H1 (cell line): Measurements from ENCODE around the gene SNX21. TPM values are rescaled to one million over a fixed set of nuclear protein-coding genes. Genes with fewer than 3 reads are reported as not detected.

Experiments used
- CTCF ChIA-PET: fragments of 300-600 bp; sonication (Branson Sonifier 250); formaldehyde crosslinking; loops from one replicate; lab custom pipeline; 2021; ENCODE audit not compliant: partially characterized antibody; lab: Charles Lee
- POLR2A ChIA-PET: fragments of 300-600 bp; sonication (Branson Sonifier 250); formaldehyde crosslinking; loops from one replicate; lab custom pipeline; 2021; ENCODE audit warnings: inconsistent platforms; ENCODE audit not compliant: partially characterized antibody; lab: Charles Lee
- DNase-seq, 2 experiments: peaks; one replicate each; pipeline versions ENCODE4 v3.0.0 to v3.0.0-alpha.2; 2010 to 2022; ENCODE audit warnings: low spot score in 2 of 2, low read depth in 1 of 2, mixed read lengths in 1 of 2
- FAIRE-seq: peaks from 2 replicates; lab custom pipeline; 2011; peaks lifted over from hg19 to GRCh38; lab: Jason Lieb, UNC
- H2AFZ ChIP-seq: 2 replicates; pipeline ENCODE4 v1.8.1; 2012; ENCODE audit warnings: low read length, inconsistent platforms
- H2AK5ac ChIP-seq: 2 replicates; pipeline ENCODE4 v1.6.1; 2013; ENCODE audit warnings: low read depth, low read length
- H2BK120ac ChIP-seq: replicated peaks from 2 replicates; pipeline ENCODE3; 2013; ENCODE audit warnings: low read depth, low read length, inconsistent platforms
- H2BK12ac ChIP-seq: 2 replicates; pipeline ENCODE4 v1.6.1; 2013; ENCODE audit warnings: low read depth, low read length
- H2BK15ac ChIP-seq: 2 replicates; pipeline ENCODE4 v1.6.1; 2013; ENCODE audit warnings: low read length
- H2BK20ac ChIP-seq: 2 replicates; pipeline ENCODE4 v1.6.1; 2013; ENCODE audit warnings: low read length
- H2BK5ac ChIP-seq: 2 replicates; pipeline ENCODE4 v1.6.1; 2013; ENCODE audit warnings: low read depth, low read length
- H3K14ac ChIP-seq: 2 replicates; pipeline ENCODE4 v1.6.1; 2013; ENCODE audit warnings: inconsistent platforms; ENCODE audit not compliant: insufficient read length
- H3K18ac ChIP-seq: 2 replicates; pipeline ENCODE4 v1.6.1; 2013; ENCODE audit warnings: low read length; ENCODE audit errors: extremely low read depth
- H3K23ac ChIP-seq: 2 replicates; pipeline ENCODE4 v1.6.1; 2013; ENCODE audit warnings: inconsistent platforms; ENCODE audit not compliant: insufficient read length
- H3K23me2 ChIP-seq: 2 replicates; pipeline ENCODE4 v1.6.1; 2013; ENCODE audit warnings: low read depth, low read length
- H3K27ac ChIP-seq: 2 replicates; pipeline ENCODE4 v1.6.1; 2011; ENCODE audit warnings: low read depth, low read length, inconsistent platforms
- H3K27me3 ChIP-seq, 4 experiments: replicated peaks in 1 of 4; 1 replicate in 1 of 4; 2 replicates in 3 of 4; pipeline versions ENCODE4 v1.6.1 to v1.8.1; 2011 to 2013; ENCODE audit warnings: low read length in 3 of 4, mild to moderate bottlenecking in 3 of 4, inconsistent platforms in 2 of 4, mixed read lengths in 2 of 4, moderate library complexity in 1 of 4; ENCODE audit not compliant: control insufficient read depth in 3 of 4, insufficient read depth in 3 of 4; ENCODE audit errors: extremely low read depth in 1 of 4
- H3K36me3 ChIP-seq, 4 experiments: 2 replicates each; pipeline versions ENCODE4 v1.6.1 to v1.8.1; 2011 to 2013; ENCODE audit warnings: mild to moderate bottlenecking in 4 of 4, low read length in 3 of 4, moderate library complexity in 2 of 4, control low read depth in 1 of 4, inconsistent platforms in 1 of 4; ENCODE audit not compliant: insufficient read depth in 4 of 4, control insufficient read depth in 2 of 4
- H3K4ac ChIP-seq: replicated peaks from 2 replicates; pipeline ENCODE3; 2013; ENCODE audit warnings: low read length, low read depth, mixed read lengths, inconsistent platforms; ENCODE audit not compliant: insufficient read length
- H3K4me1 ChIP-seq, 4 experiments: replicated peaks in 1 of 4; 1 replicate in 1 of 4; 2 replicates in 3 of 4; pipeline versions ENCODE4 v1.6.1 to v1.8.1; 2011 to 2013; ENCODE audit warnings: low read length in 3 of 4, inconsistent platforms in 2 of 4, mixed read lengths in 1 of 4; ENCODE audit not compliant: insufficient read depth in 4 of 4, control insufficient read depth in 3 of 4
- H3K4me2 ChIP-seq, 2 experiments: 2 replicates each; pipeline versions ENCODE4 v1.6.1 to v1.8.1; 2011 to 2013; ENCODE audit warnings: low read depth in 2 of 2, low read length in 2 of 2, control low read depth in 1 of 2, inconsistent platforms in 1 of 2, mild to moderate bottlenecking in 1 of 2; ENCODE audit not compliant: insufficient read depth in 1 of 2
- H3K4me3 ChIP-seq, 4 experiments: fragments of 200-600, 300-600 bp in 1 of 4; sonication (generic), shearing (Covaris generic), sonication (Bioruptor Twin) in 1 of 4; 2 replicates each; pipeline versions ENCODE4 v1.5.1 to v1.8.1; 2011 to 2016; ENCODE audit warnings: low read length in 4 of 4, low read depth in 3 of 4, control low read depth in 2 of 4, inconsistent platforms in 2 of 4, mild to moderate bottlenecking in 2 of 4, mixed read lengths in 1 of 4, moderate library complexity in 1 of 4; ENCODE audit not compliant: insufficient read depth in 2 of 4; ENCODE audit errors: extremely low read depth in 1 of 4
- H3K56ac ChIP-seq: replicated peaks from 2 replicates; pipeline ENCODE3; 2013; ENCODE audit warnings: low read depth, mild to moderate bottlenecking, mixed read lengths, low read length, inconsistent platforms; ENCODE audit not compliant: insufficient read length
- H3K79me1 ChIP-seq: 2 replicates; pipeline ENCODE4 v1.6.1; 2013; ENCODE audit warnings: low read depth, low read length, control low read depth
- H3K79me2 ChIP-seq, 2 experiments: 2 replicates each; pipeline versions ENCODE4 v1.6.1 to v1.8.1; 2012 to 2013; ENCODE audit warnings: low read length in 2 of 2, mild to moderate bottlenecking in 2 of 2, inconsistent platforms in 1 of 2; ENCODE audit not compliant: insufficient read depth in 2 of 2, control insufficient read depth in 1 of 2
- H3K9ac ChIP-seq, 4 experiments: replicated peaks in 1 of 4; 1 replicate in 1 of 4; 2 replicates in 3 of 4; pipeline versions ENCODE4 v1.6.1 to v1.8.1; 2011 to 2013; ENCODE audit warnings: low read depth in 3 of 4, low read length in 3 of 4, control low read depth in 2 of 4, mild to moderate bottlenecking in 2 of 4, moderate library complexity in 2 of 4, inconsistent platforms in 1 of 4; ENCODE audit errors: extremely low read depth in 1 of 4
- H3K9me3 ChIP-seq, 2 experiments: 2 replicates each; pipeline versions ENCODE4 v1.6.1 to v1.8.1; 2012 to 2013; ENCODE audit warnings: mild to moderate bottlenecking in 2 of 2, moderate library complexity in 2 of 2, control low read depth in 1 of 2, inconsistent platforms in 1 of 2, low read depth in 1 of 2, low read length in 1 of 2, mixed read lengths in 1 of 2; ENCODE audit not compliant: insufficient read depth in 2 of 2
- H4K20me1 ChIP-seq, 2 experiments: replicated peaks in 1 of 2; 2 replicates each; pipeline versions ENCODE3 to v1.8.1; 2011 to 2013; ENCODE audit warnings: inconsistent platforms in 2 of 2, low read length in 2 of 2, mild to moderate bottlenecking in 1 of 2; ENCODE audit not compliant: insufficient read depth in 2 of 2, control insufficient read depth in 1 of 2
- H4K5ac ChIP-seq: 2 replicates; pipeline ENCODE4 v1.6.1; 2013; ENCODE audit warnings: low read length, low read depth, mixed read lengths, inconsistent platforms; ENCODE audit not compliant: insufficient read length
- H4K8ac ChIP-seq: 2 replicates; pipeline ENCODE4 v1.8.0; 2013; ENCODE audit warnings: mild to moderate bottlenecking, moderate library complexity, low read length, inconsistent platforms; ENCODE audit not compliant: insufficient read depth; ENCODE audit errors: extremely low read depth
- H4K91ac ChIP-seq: replicated peaks from 2 replicates; pipeline ENCODE3; 2013; ENCODE audit warnings: low read length, mixed read lengths, inconsistent platforms; ENCODE audit not compliant: insufficient read length
- ASH2L ChIP-seq: fragments of 200-600, 300-600 bp; sonication (generic); IDR thresholded peaks from one replicate; pipeline ENCODE4 v1.7.1; 2017; ENCODE audit warnings: low read length
- CEBPB ChIP-seq: IDR thresholded peaks from 2 replicates; pipeline ENCODE4 v1.6.1; 2012; ENCODE audit warnings: low read depth, low read length
- CREB1 ChIP-seq: IDR thresholded peaks from 2 replicates; pipeline ENCODE4 v1.6.1; 2012; ENCODE audit warnings: inconsistent platforms
- EGR1 ChIP-seq: IDR thresholded peaks from 2 replicates; pipeline ENCODE4 v1.6.1; 2011; ENCODE audit warnings: low read depth, low read length, borderline replicate concordance
- GTF2F1 ChIP-seq: IDR thresholded peaks from 2 replicates; pipeline ENCODE4 v1.6.1; 2012; ENCODE audit warnings: low read depth, low read length, improper control_type of control experiment, borderline replicate concordance
- KDM4A ChIP-seq: IDR thresholded peaks from one replicate; pipeline ENCODE4 v1.7.1; 2012; ENCODE audit warnings: low read depth, mild to moderate bottlenecking, moderate library complexity, low read length, inconsistent platforms; ENCODE audit not compliant: severe bottlenecking
- KDM5A ChIP-seq: fragments of 200-600 bp; IDR thresholded peaks from 2 replicates; pipeline ENCODE4 v1.7.1; 2012; ENCODE audit warnings: mild to moderate bottlenecking, low read length, inconsistent platforms, mixed read lengths
- MAFK ChIP-seq: IDR thresholded peaks from 2 replicates; pipeline ENCODE4 v1.6.1; 2012; ENCODE audit warnings: low read depth, mild to moderate bottlenecking, improper control_type of control experiment, low read length
- SUZ12 ChIP-seq: fragments of 200-600 bp; sonication (generic); IDR thresholded peaks from 2 replicates; pipeline ENCODE4 v1.6.1; 2012; ENCODE audit warnings: mild to moderate bottlenecking, inconsistent platforms, low read length, moderate library complexity, mixed read lengths
- YY1 ChIP-seq: IDR thresholded peaks from 2 replicates; pipeline ENCODE4 v1.6.1; 2011; ENCODE audit warnings: low read depth, mild to moderate bottlenecking, low read length
- ZNF274 ChIP-seq: IDR thresholded peaks from 2 replicates; pipeline ENCODE4 v1.7.0; 2012; ENCODE audit warnings: low read length, borderline replicate concordance; ENCODE audit errors: extremely low read depth
- WGBS, 2 experiments: shearing (Covaris generic) in 1 of 2; methylation state at CpG; one replicate each; pipeline versions ENCODE4 v1.1.6 to v1.1.7; 2013 to 2015; ENCODE audit warnings: low lambda C conversion rate in 2 of 2, mixed read lengths in 2 of 2, inconsistent platforms in 1 of 2, low coverage in 1 of 2, missing lambda C conversion rate in 1 of 2; ENCODE audit not compliant: insufficient replicate concordance in 2 of 2, insufficient coverage in 1 of 2, insufficient read length in 1 of 2; ENCODE audit errors: extremely low coverage in 1 of 2, missing lambda C conversion rate in 1 of 2; 5-methylcytosine and 5-hydroxymethylcytosine counted together
- polyA plus RNA-seq, 7 experiments: library from polyadenylated mRNA; depleted of rRNA in 3 of 7; stranded (reverse) in 5 of 7; unstranded in 2 of 7; fragments of >200 nt in 5 of 7; fragments of 200-250 nt in 2 of 7; gene quantifications; 1 replicate in 5 of 7; 2 replicates in 1 of 7; 4 replicates in 1 of 7; pipeline versions ENCODE4 v1.2.1 to v1.2.3, GENCODE V29; 2011 to 2013; ENCODE audit warnings: missing spikeins in 2 of 7, mixed read lengths in 2 of 7
- total RNA-seq: library from RNA; stranded (reverse); fragmentation: NEBNext Ultra II Directional; extraction: Animal tissue kit (Norgen Biotek cat#: 25700); gene quantifications from 2 replicates; pipeline ENCODE4 v1.2.1, GENCODE V29; 2021

Gene SNX21
- total and polyA plus RNA-seq, 2 of the 8 experiments (the other 6 are each of a cell fraction or from before 2014, with no cell fraction given), result 15.8 to 16.8 TPM

DNA sequence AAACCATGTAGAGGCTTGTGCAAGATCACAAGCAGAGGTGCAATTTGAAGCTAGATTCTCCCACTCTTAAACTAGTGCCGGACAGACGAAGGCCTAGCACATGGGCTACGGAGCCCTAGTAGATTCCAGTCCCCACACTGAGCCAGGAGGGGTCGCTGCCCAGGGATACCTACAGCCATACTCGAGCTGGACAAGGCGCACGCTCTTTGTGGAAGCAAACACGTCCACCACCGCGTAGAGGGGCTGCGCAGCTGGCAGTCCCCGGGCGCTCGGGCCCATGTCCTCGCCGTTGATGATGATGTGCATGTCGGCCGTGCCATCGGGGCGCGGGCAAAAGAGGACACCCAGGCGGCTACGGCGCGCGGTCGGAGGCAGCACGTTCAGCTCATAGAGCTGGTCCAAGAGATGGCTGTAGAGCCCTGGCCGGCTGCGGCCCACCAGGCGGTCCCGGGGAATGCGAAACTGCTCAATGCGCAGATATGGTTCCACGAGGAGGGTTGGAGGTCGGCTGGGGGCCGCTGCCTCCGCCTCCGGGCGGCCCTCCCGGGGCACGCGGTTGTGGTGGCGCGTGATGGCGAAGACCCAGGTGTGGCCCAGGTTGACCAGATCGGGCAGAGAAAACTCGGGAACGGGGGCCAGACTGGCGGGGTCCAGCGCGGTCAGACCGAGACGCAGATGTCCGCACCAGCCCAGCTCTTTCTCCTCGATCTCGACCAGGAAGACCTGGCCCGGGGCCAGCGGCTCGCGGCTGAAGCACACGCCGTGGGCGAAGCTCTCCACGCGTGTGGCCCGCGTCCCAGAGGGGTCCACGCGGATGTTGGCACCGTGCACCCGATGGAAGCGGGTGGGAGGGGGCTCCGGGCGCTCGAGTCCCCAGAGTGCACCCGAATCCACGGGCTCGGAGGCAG is 56.7 kb downstream of the SNX21 start:
- peaks cover 0 to 7% of the 10 kb centered on the region in 2 experiments; a peak in 1 of 4 replicates for H3K79me2 ChIP-seq
- H3K4ac ChIP-seq, result peak overlapping the region; percentile 94
- H4K91ac ChIP-seq, result peak overlapping the region; percentile 74
- peak overlapping the region; percentile 68; the same call in 1 of the 2 replicates for H2BK12ac ChIP-seq
- WGBS, 2 experiments, result 5% methylated on average over 74 of the region's 79 CpGs; no CpG with 5 or more reads in 1 of the 2 experiments
- peaks cover 0 to 8% of the 10 kb centered on the region in 2 experiments for H4K20me1 ChIP-seq
- H2AFZ ChIP-seq, result no peak overlapping the region; the same call in 1 of the 2 replicates
- H3K27ac ChIP-seq, result peak overlapping the region; percentile 38; the same call in 1 of the 2 replicates
- H3K23me2 ChIP-seq, result peaks cover 15% of the 10 kb centered on the region; the same call in 1 of the 2 replicates
- FAIRE-seq (no peak), DNase-seq (peak; percentile 43 to 89)
- peak overlapping the region; percentile 72 to 95 for H3K4me2 ChIP-seq
- H4K8ac ChIP-seq, result peak overlapping the region; percentile 97
- H2BK120ac ChIP-seq, result peak overlapping the region; percentile 43
- H3K23ac ChIP-seq, result no peak overlapping the region
- H4K5ac ChIP-seq, result peak overlapping the region; percentile 70
- POLR2A ChIA-PET, result interaction anchor here (0.7 to 11.2 kb wide), 32 partner anchors 8 to 91 kb away, joined by 3 to 172 read pairs (median 6); partner anchors contain the start of genes ACOT8, PCIF1, PLTP and SNX21
- CTCF ChIA-PET, result interaction anchor here (0.6 to 6.3 kb wide), 37 partner anchors 8 to 569 kb away, joined by 3 to 40 read pairs (median 5); partner anchors contain the start of genes ACOT8, PCIF1, SNX21 and ZSWIM1
- peak overlapping the region; percentile 42 for H3K56ac ChIP-seq
- H2BK20ac ChIP-seq, result no peak overlapping the region
- H3K9me3 ChIP-seq, result no peaks in the 10 kb centered on the region
- H3K18ac ChIP-seq, result peak overlapping the region; percentile 83
- peak overlapping the region; percentile 47 to 71 (median 67); a peak in 6 of 7 replicates for H3K9ac ChIP-seq
- H3K36me3 ChIP-seq, result peaks cover 3 to 10% (median 7%) of the 10 kb centered on the region in 4 experiments; a peak in 7 of 8 replicates
- H2BK5ac ChIP-seq, result peak overlapping the region; percentile 52; the same call in 1 of the 2 replicates
- no peak overlapping the region for H2AK5ac ChIP-seq
- peaks cover 0 to 10% (median 6%) of the 10 kb centered on the region in 4 experiments; a peak in 6 of 7 replicates for H3K4me1 ChIP-seq
- no peaks in the 10 kb centered on the region for H3K27me3 ChIP-seq
- H3K14ac ChIP-seq, result no peak overlapping the region
- peaks cover 3% of the 10 kb centered on the region; the same call in 1 of the 2 replicates for H3K79me1 ChIP-seq
- H3K4me3 ChIP-seq, result peak overlapping the region; percentile 55 to 79 (median 74)
- no peak overlapping the region for H2BK15ac ChIP-seq
- no peak for TF ChIP-seq SUZ12
- no peak for TF ChIP-seq ZNF274
- TF ChIP-seq KDM5A, result no peak
- no peak for TF ChIP-seq MAFK
- no peak for TF ChIP-seq GTF2F1
- no peak; the same call in 1 of the 2 replicates for TF ChIP-seq YY1
- peak; percentile 53 for TF ChIP-seq ASH2L
- no peak for TF ChIP-seq KDM4A
- TF ChIP-seq CREB1, result peak; percentile 22; the same call in 1 of the 2 replicates
- TF ChIP-seq CEBPB, result no peak
- TF ChIP-seq EGR1, result no peak
